ENCODE results near the gene RFX3.

The RFX3 gene

GRCh38 chr9:3241290-3241689 is 284.5 kb downstream of the RFX3 start:
- no peak overlapping the region for H3K27ac ChIP-seq (ENCODE audit: low read depth, low read length)
- no peaks in the 10 kb centered on the region for H3K27me3 ChIP-seq (ENCODE audit: low read length)
- no peak overlapping the region for H3K4me2 ChIP-seq (ENCODE audit: low read depth, low read length, poor library complexity, severe bottlenecking)
- H4K20me1 ChIP-seq (ENCODE audit: low read depth, low read length) = no peaks in the 10 kb centered on the region
- H2AFZ ChIP-seq (ENCODE audit: low read depth, low read length, severe bottlenecking) = no peak overlapping the region
- no peaks in the 10 kb centered on the region for H3K9me2 ChIP-seq (replicated peaks; ENCODE audit: insufficient read depth, low read length)
- H3K9ac ChIP-seq (ENCODE audit: low read length) = no peak overlapping the region
- H3K79me2 ChIP-seq (ENCODE audit: insufficient read depth, low read length) = no peaks in the 10 kb centered on the region
- TF ChIP-seq CTCF (IDR thresholded peaks at IDR 0.05; ENCODE audit: insufficient read depth, low read length, poor library complexity, severe bottlenecking) = no peak
- no peak for TF ChIP-seq EZH2phosphoT487 (conservative IDR thresholded peaks at IDR 0.05; ENCODE audit: low read length)
- no peaks in the 10 kb centered on the region for H3K9me3 ChIP-seq (ENCODE audit: insufficient read depth, low read length)
- H3F3A ChIP-seq (ENCODE audit: insufficient read depth) = no peaks in the 10 kb centered on the region
- H3K4me3 ChIP-seq (ENCODE audit: insufficient read depth, low read length, poor library complexity, severe bottlenecking) = no peak overlapping the region
- H3K36me3 ChIP-seq (ENCODE audit: low read length) = no peaks in the 10 kb centered on the region

GRCh38 chr9:3240656-3241268 is 285.0 kb downstream of the RFX3 start:
- Histone ChIP-seq H3K9me2 (replicated peaks; ENCODE audit: insufficient read depth, low read length) (no peaks in the 10 kb centered on the region), H4K20me1 (ENCODE audit: low read depth, low read length) (no peaks in the 10 kb centered on the region), H3K36me3 (ENCODE audit: low read length) (no peaks in the 10 kb centered on the region), H3K79me2 (ENCODE audit: insufficient read depth, low read length) (no peaks in the 10 kb centered on the region), H3K27ac (ENCODE audit: low read depth, low read length) (no peak overlapping the region), H3F3A (ENCODE audit: insufficient read depth) (no peaks in the 10 kb centered on the region), H3K27me3 (ENCODE audit: low read length) (no peaks in the 10 kb centered on the region), H3K4me3 (ENCODE audit: insufficient read depth, low read length, poor library complexity, severe bottlenecking) (no peak overlapping the region), H3K4me2 (ENCODE audit: low read depth, low read length, poor library complexity, severe bottlenecking) (no peak overlapping the region), H3K9ac (ENCODE audit: low read length) (no peak overlapping the region), H3K9me3 (ENCODE audit: insufficient read depth, low read length) (no peaks in the 10 kb centered on the region), H2AFZ (ENCODE audit: low read depth, low read length, severe bottlenecking) (no peak overlapping the region)
- no peak for TF ChIP-seq EZH2phosphoT487 (conservative IDR thresholded peaks at IDR 0.05; ENCODE audit: low read length)
- peak; percentile 78 for TF ChIP-seq CTCF (IDR thresholded peaks at IDR 0.05; ENCODE audit: insufficient read depth, low read length, poor library complexity, severe bottlenecking)

DNA sequence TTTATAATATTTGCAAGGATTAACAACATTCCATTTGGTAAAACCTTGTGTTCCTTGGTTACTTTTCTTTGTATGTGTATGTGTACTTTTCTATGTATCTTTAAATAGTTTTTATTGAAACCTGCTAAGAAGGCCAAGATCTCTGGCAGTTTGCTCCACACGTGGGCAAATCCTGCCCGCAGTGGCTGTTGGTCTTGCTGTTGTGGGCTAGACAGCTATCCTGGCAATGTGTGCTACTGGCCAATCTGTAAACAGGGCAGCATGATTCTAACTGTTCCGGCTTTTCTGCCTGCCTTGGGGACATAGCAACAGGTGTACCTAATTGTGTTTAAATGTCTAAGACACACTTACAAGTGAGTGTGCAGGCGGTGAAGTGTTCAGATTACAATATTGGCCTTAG is 286.6 kb downstream of the RFX3 start:
- Histone ChIP-seq H3K27ac (ENCODE audit: low read depth, low read length) (no peak overlapping the region), H3K79me2 (ENCODE audit: insufficient read depth, low read length) (no peaks in the 10 kb centered on the region), H3K9me2 (replicated peaks; ENCODE audit: insufficient read depth, low read length) (no peaks in the 10 kb centered on the region), H3K4me2 (ENCODE audit: low read depth, low read length, poor library complexity, severe bottlenecking) (no peak overlapping the region), H2AFZ (ENCODE audit: low read depth, low read length, severe bottlenecking) (no peak overlapping the region), H3F3A (ENCODE audit: insufficient read depth) (no peaks in the 10 kb centered on the region), H3K9me3 (ENCODE audit: insufficient read depth, low read length) (no peaks in the 10 kb centered on the region), H3K9ac (ENCODE audit: low read length) (no peak overlapping the region), H3K4me3 (ENCODE audit: insufficient read depth, low read length, poor library complexity, severe bottlenecking) (no peak overlapping the region), H3K36me3 (ENCODE audit: low read length) (no peaks in the 10 kb centered on the region), H3K27me3 (ENCODE audit: low read length) (no peaks in the 10 kb centered on the region), H4K20me1 (ENCODE audit: low read depth, low read length) (no peaks in the 10 kb centered on the region)
- TF ChIP-seq CTCF (IDR thresholded peaks at IDR 0.05; ENCODE audit: insufficient read depth, low read length, poor library complexity, severe bottlenecking) (no peak), EZH2phosphoT487 (conservative IDR thresholded peaks at IDR 0.05; ENCODE audit: low read length) (no peak)

Measured in SU-DHL-6 (cell line).